ENCODE data around the gene AJUBA. TPM values are rescaled to one million over a fixed set of nuclear protein-coding genes. Genes with fewer than 3 reads are reported as not detected.

AJUBA gene
- total RNA-seq, 1 donor from 2014 or later, result 2.4 TPM

- H3K27me3 Mint-ChIP-seq, result peaks cover 20% of the 10 kb centered on the region
- H3K27ac Mint-ChIP-seq, result no peak overlapping the region
- no peaks in the 10 kb centered on the region for H3K9me3 Mint-ChIP-seq
- no peaks in the 10 kb centered on the region for H3K36me3 Mint-ChIP-seq (ENCODE audit: low read depth)
- DNase-seq, result peak; percentile 76
- intact Hi-C loops (cut with micrococcal nuclease), result loop anchor here (5.0 to 10.0 kb wide), 3 partner anchors 159 to 1066 kb away; partner anchors contain the start of gene SLC7A8
- H3K4me1 Mint-ChIP-seq, result peaks cover 7% of the 10 kb centered on the region
- peak overlapping the region; percentile 39 for H3K4me3 Mint-ChIP-seq
Measured at GRCh38 chr14:22981090-22981875, 1.1 kb downstream of the AJUBA start.

- Mint-ChIP-seq H3K27me3 (peaks cover 20% of the 10 kb centered on the region), H3K4me3 (peak overlapping the region; percentile 39), H3K36me3 (ENCODE audit: low read depth) (no peaks in the 10 kb centered on the region), H3K4me1 (peaks cover 7% of the 10 kb centered on the region), H3K9me3 (no peaks in the 10 kb centered on the region), H3K27ac (no peak overlapping the region)
- DNase-seq, result peak; percentile 65
- intact Hi-C loops (cut with micrococcal nuclease), result loop anchor here (5.0 to 10.0 kb wide), 3 partner anchors 158 to 1066 kb away; partner anchors contain the start of gene SLC7A8
Measured at GRCh38 chr14:22980672-22981089, 1.7 kb downstream of the AJUBA start.

GRCh38 chr14:22979748-22980392, 2.5 kb downstream of the AJUBA start:
- Mint-ChIP-seq H3K4me3 (peak overlapping the region; percentile 57), H3K36me3 (ENCODE audit: low read depth) (no peaks in the 10 kb centered on the region), H3K4me1 (peaks cover 7% of the 10 kb centered on the region)

GRCh38 chr14:22978981-22979671, 3.2 kb downstream of the AJUBA start:
- Mint-ChIP-seq H3K27me3 (peaks cover 20% of the 10 kb centered on the region), H3K4me1 (peaks cover 7% of the 10 kb centered on the region), H3K27ac (no peak overlapping the region), H3K36me3 (ENCODE audit: low read depth) (no peaks in the 10 kb centered on the region), H3K9me3 (no peaks in the 10 kb centered on the region), H3K4me3 (no peak overlapping the region)
- no peak for DNase-seq
- intact Hi-C loops (cut with micrococcal nuclease), result no loop called here

More at GRCh38 chr14:22979748-22980392, 2.5 kb downstream of the AJUBA start:
- Mint-ChIP-seq H3K9me3 (no peaks in the 10 kb centered on the region), H3K27me3 (peaks cover 20% of the 10 kb centered on the region), H3K27ac (peak overlapping the region; percentile 35)
- DNase-seq, result no peak
- intact Hi-C loops (cut with micrococcal nuclease), result loop anchor here (5.0 to 10.0 kb wide), 3 partner anchors 158 to 1065 kb away; partner anchors contain the start of gene SLC7A8

GRCh38 chr14:22978487-22978837, 3.9 kb downstream of the AJUBA start:
- no peaks in the 10 kb centered on the region for H3K36me3 Mint-ChIP-seq (ENCODE audit: low read depth)
- intact Hi-C loops (cut with micrococcal nuclease), result no loop called here

GRCh38 chr14:22977684-22978486, 4.5 kb downstream of the AJUBA start:
- Mint-ChIP-seq H3K4me1 (peaks cover 7% of the 10 kb centered on the region), H3K27me3 (peaks cover 20% of the 10 kb centered on the region), H3K27ac (no peak overlapping the region), H3K4me3 (no peak overlapping the region), H3K36me3 (ENCODE audit: low read depth) (no peaks in the 10 kb centered on the region), H3K9me3 (no peaks in the 10 kb centered on the region)
- intact Hi-C loops (cut with micrococcal nuclease), result no loop called here
- DNase-seq, result no peak

More at GRCh38 chr14:22978487-22978837, 3.9 kb downstream of the AJUBA start:
- Mint-ChIP-seq H3K4me1 (peaks cover 7% of the 10 kb centered on the region), H3K27me3 (peaks cover 20% of the 10 kb centered on the region), H3K4me3 (no peak overlapping the region), H3K9me3 (no peaks in the 10 kb centered on the region), H3K27ac (no peak overlapping the region)
- DNase-seq, result no peak

GRCh38 chr14:22977434-22977683, 5.0 kb downstream of the AJUBA start:
- intact Hi-C loops (cut with micrococcal nuclease), result no loop called here
- peaks cover 7% of the 10 kb centered on the region for H3K4me1 Mint-ChIP-seq
- no peak overlapping the region for H3K4me3 Mint-ChIP-seq
- no peaks in the 10 kb centered on the region for H3K9me3 Mint-ChIP-seq
- DNase-seq, result no peak
- peaks cover 20% of the 10 kb centered on the region for H3K27me3 Mint-ChIP-seq
- no peaks in the 10 kb centered on the region for H3K36me3 Mint-ChIP-seq (ENCODE audit: low read depth)
- no peak overlapping the region for H3K27ac Mint-ChIP-seq

- intact Hi-C loops (cut with micrococcal nuclease), result no loop called here
- no peak overlapping the region for H3K27ac Mint-ChIP-seq
- no peak overlapping the region for H3K4me3 Mint-ChIP-seq
- no peaks in the 10 kb centered on the region for H3K9me3 Mint-ChIP-seq
- H3K36me3 Mint-ChIP-seq (ENCODE audit: low read depth), result no peaks in the 10 kb centered on the region
- H3K4me1 Mint-ChIP-seq, result peaks cover 7% of the 10 kb centered on the region
- H3K27me3 Mint-ChIP-seq, result peaks cover 22% of the 10 kb centered on the region
- DNase-seq, result no peak
Measured at GRCh38 chr14:22976620-22977433, 5.5 kb downstream of the AJUBA start.

- Mint-ChIP-seq H3K4me1 (peaks cover 2% of the 10 kb centered on the region), H3K27ac (no peak overlapping the region), H3K36me3 (ENCODE audit: low read depth) (no peaks in the 10 kb centered on the region), H3K9me3 (no peaks in the 10 kb centered on the region), H3K27me3 (peaks cover 19% of the 10 kb centered on the region), H3K4me3 (no peak overlapping the region)
- intact Hi-C loops (cut with micrococcal nuclease), result no loop called here
- DNase-seq, result no peak
Measured at GRCh38 chr14:22974530-22975313, 7.6 kb downstream of the AJUBA start.

- no peaks in the 10 kb centered on the region for H3K36me3 Mint-ChIP-seq (ENCODE audit: low read depth)
- H3K4me1 Mint-ChIP-seq, result no peaks in the 10 kb centered on the region
- no peak overlapping the region for H3K27ac Mint-ChIP-seq
- peak; percentile 84 for DNase-seq
- H3K9me3 Mint-ChIP-seq, result no peaks in the 10 kb centered on the region
- no peak overlapping the region for H3K4me3 Mint-ChIP-seq
- H3K27me3 Mint-ChIP-seq, result peaks cover 11% of the 10 kb centered on the region
- intact Hi-C loops (cut with micrococcal nuclease), result loop anchor here (1.0 kb wide), 2 partner anchors 10 to 85 kb away; no protein-coding TSS in a partner anchor
Measured at GRCh38 chr14:22973217-22974032, 8.9 kb downstream of the AJUBA start.

- DNase-seq, result no peak
- intact Hi-C loops (cut with micrococcal nuclease), result no loop called here
- no peaks in the 10 kb centered on the region for H3K4me1 Mint-ChIP-seq
- H3K27me3 Mint-ChIP-seq, result peaks cover 10% of the 10 kb centered on the region
- no peaks in the 10 kb centered on the region for H3K9me3 Mint-ChIP-seq
- no peak overlapping the region for H3K27ac Mint-ChIP-seq
- no peak overlapping the region for H3K4me3 Mint-ChIP-seq
- H3K36me3 Mint-ChIP-seq (ENCODE audit: low read depth), result no peaks in the 10 kb centered on the region
Measured at GRCh38 chr14:22972313-22972930, 9.9 kb downstream of the AJUBA start.
